ENCODE data around the gene EFCAB10.
"Not testable (repeated sequence)": the region's sequence is repeated elsewhere in the genome, so short reads cannot be mapped to it uniquely, and the experiment has no call there.

- TF ChIP-seq, protein P1, sequence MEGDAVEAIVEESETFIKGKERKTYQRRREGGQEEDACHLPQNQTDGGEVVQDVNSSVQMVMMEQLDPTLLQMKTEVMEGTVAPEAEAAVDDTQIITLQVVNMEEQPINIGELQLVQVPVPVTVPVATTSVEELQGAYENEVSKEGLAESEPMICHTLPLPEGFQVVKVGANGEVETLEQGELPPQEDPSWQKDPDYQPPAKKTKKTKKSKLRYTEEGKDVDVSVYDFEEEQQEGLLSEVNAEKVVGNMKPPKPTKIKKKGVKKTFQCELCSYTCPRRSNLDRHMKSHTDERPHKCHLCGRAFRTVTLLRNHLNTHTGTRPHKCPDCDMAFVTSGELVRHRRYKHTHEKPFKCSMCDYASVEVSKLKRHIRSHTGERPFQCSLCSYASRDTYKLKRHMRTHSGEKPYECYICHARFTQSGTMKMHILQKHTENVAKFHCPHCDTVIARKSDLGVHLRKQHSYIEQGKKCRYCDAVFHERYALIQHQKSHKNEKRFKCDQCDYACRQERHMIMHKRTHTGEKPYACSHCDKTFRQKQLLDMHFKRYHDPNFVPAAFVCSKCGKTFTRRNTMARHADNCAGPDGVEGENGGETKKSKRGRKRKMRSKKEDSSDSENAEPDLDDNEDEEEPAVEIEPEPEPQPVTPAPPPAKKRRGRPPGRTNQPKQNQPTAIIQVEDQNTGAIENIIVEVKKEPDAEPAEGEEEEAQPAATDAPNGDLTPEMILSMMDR (IDR thresholded peaks at IDR 0.05; ENCODE audit: insufficient read depth, low read length, poor library complexity, severe bottlenecking) = not testable (repeated sequence)
- TF ChIP-seq EZH2phosphoT487 (conservative IDR thresholded peaks at IDR 0.05; ENCODE audit: low read length) = not testable (repeated sequence)
Observed at GRCh38 chr7:105520620-105521019, 60.7 kb downstream of the EFCAB10 start.
